Osteoblast (primary cell): ENCODE results near the gene MAZ. TPM values are rescaled to one million over a fixed set of nuclear protein-coding genes. Genes with fewer than 3 reads are reported as not detected.
"Not testable (repeated sequence)": the region's sequence is repeated elsewhere in the genome, so short reads cannot be mapped to it uniquely, and the experiment has no call there.

ENCODE experiments used
- DNase-seq: peaks from one replicate; pipeline ENCODE4 v3.0.0; 2011; ENCODE audit warnings: low spot score, mixed read lengths; ENCODE audit not compliant: insufficient read length; ENCODE audit errors: missing footprints
- H2AFZ ChIP-seq: 2 replicates; pipeline ENCODE4 v1.6.0; 2011; ENCODE audit warnings: mild to moderate bottlenecking, low read length
- H3K27ac ChIP-seq: 2 replicates; pipeline ENCODE4 v1.5.1; 2011; ENCODE audit warnings: mild to moderate bottlenecking, low read depth, low read length, moderate library complexity
- H3K27me3 ChIP-seq: 2 replicates; pipeline ENCODE4 v1.6.0; 2012; ENCODE audit warnings: mild to moderate bottlenecking, control low read depth, inconsistent platforms, low read length, moderate library complexity; ENCODE audit not compliant: insufficient read depth
- H3K36me3 ChIP-seq: 2 replicates; pipeline ENCODE4 v1.5.1; 2011; ENCODE audit warnings: mild to moderate bottlenecking, low read length, control low read depth, moderate library complexity; ENCODE audit not compliant: insufficient read depth
- H3K4me1 ChIP-seq: 2 replicates; pipeline ENCODE4 v1.5.1; 2011; ENCODE audit warnings: mild to moderate bottlenecking, low read length, control low read depth, moderate library complexity; ENCODE audit not compliant: insufficient read depth
- H3K4me2 ChIP-seq: 2 replicates; pipeline ENCODE4 v1.6.0; 2011; ENCODE audit warnings: mild to moderate bottlenecking, low read length; ENCODE audit not compliant: insufficient read depth
- H3K4me3 ChIP-seq: fragments of 200-600 bp; sonication (generic); 3 replicates; pipeline ENCODE4 v1.5.1; 2012; ENCODE audit warnings: mild to moderate bottlenecking, low read length, inconsistent platforms; ENCODE audit not compliant: insufficient read depth
- H3K79me2 ChIP-seq: 2 replicates; pipeline ENCODE4 v1.6.0; 2012; ENCODE audit warnings: mild to moderate bottlenecking, low read length, control low read depth, inconsistent platforms; ENCODE audit not compliant: insufficient read depth
- H3K9me3 ChIP-seq: 2 replicates; pipeline ENCODE4 v1.5.1; 2011; ENCODE audit warnings: low read depth, low read length, control low read depth
- H4K20me1 ChIP-seq: 2 replicates; pipeline ENCODE4 v1.6.0; 2012; ENCODE audit warnings: mild to moderate bottlenecking, low read length, control low read depth; ENCODE audit not compliant: insufficient read depth
- CTCF ChIP-seq: IDR thresholded peaks from 2 replicates; pipeline ENCODE4 v1.5.1; 2011; ENCODE audit warnings: mild to moderate bottlenecking, low read depth, low read length, moderate library complexity; ENCODE audit errors: extremely low read depth
- total RNA-seq: library from RNA; depleted of rRNA; stranded (reverse); fragments of >200 nt; gene quantifications from 2 replicates; pipeline ENCODE4 v1.2.3, GENCODE V29; 2012

The MAZ gene
- total RNA-seq, 1 donor, result 267 TPM

- H3K9me3 ChIP-seq, result no peaks in the 10 kb centered on the region
- H2AFZ ChIP-seq, result peak overlapping the region; percentile 80
- peak; percentile 85 for DNase-seq
- no peaks in the 10 kb centered on the region for H4K20me1 ChIP-seq
- no peak for TF ChIP-seq CTCF
- H3K36me3 ChIP-seq, result no peaks in the 10 kb centered on the region
- peak overlapping the region; percentile 98 for H3K4me3 ChIP-seq
- H3K79me2 ChIP-seq, result peaks cover 56% of the 10 kb centered on the region
- peak overlapping the region; percentile 40 for H3K27ac ChIP-seq
- peak overlapping the region; percentile 86 for H3K4me2 ChIP-seq
- no peaks in the 10 kb centered on the region for H3K27me3 ChIP-seq
- H3K4me1 ChIP-seq, result peaks cover 9% of the 10 kb centered on the region
These were observed 15.1 kb upstream of the MAZ start for GRCh38 chr16:29790949-29791844.

- Histone ChIP-seq H2AFZ (peak overlapping the region; percentile 80), H4K20me1 (no peaks in the 10 kb centered on the region), H3K27ac (no peak overlapping the region)
These were observed 14.2 kb upstream of the MAZ start for GRCh38 chr16:29791845-29792807.

GRCh38 chr16:29793153-29793552 lies 13.2 kb upstream of the MAZ start:
- H3K4me2 ChIP-seq, H3K27me3 ChIP-seq, DNase-seq, H3K4me1 ChIP-seq, H3K9me3 ChIP-seq, H2AFZ ChIP-seq, H3K27ac ChIP-seq, H4K20me1 ChIP-seq, H3K4me3 ChIP-seq: not testable (repeated sequence)
- Histone ChIP-seq H3K79me2 (peaks cover 66% of the 10 kb centered on the region), H3K36me3 (peaks cover 16% of the 10 kb centered on the region)

More at GRCh38 chr16:29791845-29792807, 14.2 kb upstream of the MAZ start:
- Histone ChIP-seq H3K4me2 (peak overlapping the region; percentile 86), H3K4me1 (peaks cover 9% of the 10 kb centered on the region), H3K36me3 (peaks cover 8% of the 10 kb centered on the region), H3K79me2 (peaks cover 65% of the 10 kb centered on the region), H3K27me3 (no peaks in the 10 kb centered on the region), H3K9me3 (no peaks in the 10 kb centered on the region), H3K4me3 (peak overlapping the region; percentile 98)
- peak; percentile 61 for DNase-seq
- TF ChIP-seq CTCF, result no peak

GRCh38 chr16:29794231-29794710 lies 12.1 kb upstream of the MAZ start:
- Histone ChIP-seq H3K27me3 (no peaks in the 10 kb centered on the region), H4K20me1 (no peaks in the 10 kb centered on the region), H3K4me2 (no peak overlapping the region), H2AFZ (no peak overlapping the region), H3K79me2 (peaks cover 66% of the 10 kb centered on the region), H3K4me3 (no peak overlapping the region), H3K9me3 (no peaks in the 10 kb centered on the region), H3K27ac (no peak overlapping the region), H3K4me1 (peaks cover 9% of the 10 kb centered on the region), H3K36me3 (peaks cover 27% of the 10 kb centered on the region)
- no peak for TF ChIP-seq CTCF
- DNase-seq, result peak; percentile 23
